Kidney capillary endothelial cell (primary cell): ENCODE results near the gene DAPK2.

Source experiments
- DNase-seq: peaks from one replicate; pipeline ENCODE4 v3.0.0-alpha.2; 2018; ENCODE audit warnings: low spot score

The DAPK2 gene

GRCh38 chr15:64023220-64023619, 23.1 kb downstream of the DAPK2 start:
- no peak for DNase-seq

GRCh38 chr15:64022571-64022970, 23.7 kb downstream of the DAPK2 start:
- DNase-seq = no peak

GRCh38 chr15:64019764-64020163, 26.5 kb downstream of the DAPK2 start:
- no peak for DNase-seq

- DNase-seq = no peak
These were observed 28.6 kb downstream of the DAPK2 start for GRCh38 chr15:64017591-64018163.

- DNase-seq = peak; percentile 44
These were observed 29.1 kb downstream of the DAPK2 start for GRCh38 chr15:64017082-64017588.

- no peak for DNase-seq
These were observed 30.0 kb downstream of the DAPK2 start for GRCh38 chr15:64016257-64016656.

- no peak for DNase-seq
These were observed 31.3 kb downstream of the DAPK2 start for GRCh38 chr15:64014995-64015394.

- no peak for DNase-seq
These were observed 32.9 kb downstream of the DAPK2 start for GRCh38 chr15:64013179-64014062.

- DNase-seq = no peak
These were observed 34.5 kb downstream of the DAPK2 start for GRCh38 chr15:64011736-64012135.

- DNase-seq = no peak
These were observed 35.6 kb downstream of the DAPK2 start for GRCh38 chr15:64010719-64011118.

- no peak for DNase-seq
These were observed 36.5 kb downstream of the DAPK2 start for GRCh38 chr15:64009798-64010261.

GRCh38 chr15:64009241-64009640, 37.0 kb downstream of the DAPK2 start:
- DNase-seq = no peak

- DNase-seq = no peak
These were observed 38.1 kb downstream of the DAPK2 start for GRCh38 chr15:64008177-64008576.

- no peak for DNase-seq
These were observed 39.6 kb downstream of the DAPK2 start for GRCh38 chr15:64006642-64007041.

- no peak for DNase-seq
These were observed 41.7 kb downstream of the DAPK2 start for GRCh38 chr15:64004587-64004986.

GRCh38 chr15:64004056-64004455, 42.2 kb downstream of the DAPK2 start:
- no peak for DNase-seq

GRCh38 chr15:64003182-64003581, 43.1 kb downstream of the DAPK2 start:
- no peak for DNase-seq

- no peak for DNase-seq
These were observed 45.1 kb downstream of the DAPK2 start for GRCh38 chr15:64001148-64001547.

- DNase-seq = no peak
These were observed 45.9 kb downstream of the DAPK2 start for GRCh38 chr15:64000183-64000951.

- no peak for DNase-seq
These were observed 47.1 kb downstream of the DAPK2 start for GRCh38 chr15:63999177-63999576.

GRCh38 chr15:63998489-63998888, 47.8 kb downstream of the DAPK2 start:
- no peak for DNase-seq

- no peak for DNase-seq
These were observed 48.4 kb downstream of the DAPK2 start for GRCh38 chr15:63997715-63998442.
